ENCODE results near the gene APOA5.

- TF ChIP-seq POLR2AphosphoS5 (IDR thresholded peaks at IDR 0.05; ENCODE audit: low read depth, low read length) (no peak), FOXP2 (optimal IDR thresholded peaks at IDR 0.05; ENCODE audit: borderline replicate concordance, extremely low read depth, extremely low read length, insufficient read depth) (no peak), SIN3A (IDR thresholded peaks at IDR 0.05; ENCODE audit: borderline replicate concordance, insufficient read depth, low read length) (no peak), REST (IDR thresholded peaks at IDR 0.05; ENCODE audit: insufficient read depth in 1 of 2, low read depth in 2 of 2, low read length in 2 of 2) (no peak)
Observed at GRCh38 chr11:116825434-116825833, 33.8 kb upstream of the APOA5 start.
